Activated CD4-positive, alpha-beta T cell treated with anti-CD3 and anti-CD28 coated beads, Interleukin-2, Interleukin-4, amounts not matched to agents 100 ng/mL and 50 ng/mL, durations not matched to agents 16 hours and 8 hours (primary cell): ENCODE data around the gene PIEZO2.

Experiments
- DNase-seq: peaks from one replicate; pipeline ENCODE4 v3.0.0-alpha.2; 2020; ENCODE audit warnings: low spot score

PIEZO2 gene

DNA sequence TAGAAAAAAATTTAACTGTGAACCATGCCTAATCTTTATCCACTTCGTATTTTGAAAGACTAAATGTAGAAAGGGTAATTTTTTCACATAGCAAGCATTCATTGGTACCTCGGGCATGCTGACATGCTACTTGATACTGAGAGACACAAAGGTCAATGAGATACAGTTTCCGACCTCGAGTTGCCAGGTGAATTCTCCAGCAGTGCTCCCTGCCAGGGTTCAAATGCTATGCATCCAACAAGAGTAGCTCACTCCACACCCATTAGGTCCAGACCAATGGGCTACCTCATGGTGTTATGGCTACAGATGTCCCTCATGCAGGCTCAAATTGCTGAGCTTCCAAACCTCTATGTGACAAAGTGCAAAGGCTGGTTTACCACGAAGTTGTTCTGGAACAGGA is 305.8 kb downstream of the PIEZO2 start:
- DNase-seq, result no peak

DNA sequence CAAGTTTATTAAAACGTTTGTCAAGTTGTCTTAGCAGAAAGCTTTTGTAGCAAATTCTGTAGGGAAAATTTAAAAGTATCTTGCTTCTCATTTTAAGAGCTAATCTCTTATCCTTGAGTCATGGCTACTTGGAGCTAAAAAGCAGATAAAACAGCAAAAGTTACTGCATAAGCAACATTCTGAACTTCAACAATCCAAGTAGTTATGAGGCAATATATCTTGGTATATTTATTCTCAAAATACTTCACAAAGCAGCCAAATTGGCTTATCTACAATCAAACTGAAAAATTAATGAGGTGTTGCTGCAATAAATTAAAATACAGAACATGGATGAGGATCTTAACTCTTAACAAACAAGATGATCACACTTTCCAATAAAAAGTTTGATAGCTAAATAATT is 306.5 kb downstream of the PIEZO2 start:
- DNase-seq, result no peak

DNA sequence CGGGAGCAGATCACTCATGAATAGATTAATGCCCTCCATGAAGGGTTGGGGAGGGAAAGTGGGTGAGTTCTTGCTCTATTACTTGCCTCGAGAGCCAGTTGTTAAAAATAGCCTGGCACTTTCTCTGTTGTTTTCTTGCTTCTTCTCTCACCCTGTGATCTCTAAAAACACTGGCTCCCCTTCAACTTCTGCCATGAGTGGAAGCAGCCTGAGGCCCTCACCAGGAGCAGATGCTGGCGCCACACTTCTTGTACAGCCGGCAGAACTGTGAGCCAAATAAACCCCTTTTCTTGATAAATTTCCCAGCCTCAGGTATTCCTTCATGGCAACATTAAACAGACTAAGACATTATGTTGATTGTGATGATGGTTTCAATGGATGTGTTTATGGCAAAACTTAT is 307.0 kb downstream of the PIEZO2 start:
- DNase-seq, result no peak

DNA sequence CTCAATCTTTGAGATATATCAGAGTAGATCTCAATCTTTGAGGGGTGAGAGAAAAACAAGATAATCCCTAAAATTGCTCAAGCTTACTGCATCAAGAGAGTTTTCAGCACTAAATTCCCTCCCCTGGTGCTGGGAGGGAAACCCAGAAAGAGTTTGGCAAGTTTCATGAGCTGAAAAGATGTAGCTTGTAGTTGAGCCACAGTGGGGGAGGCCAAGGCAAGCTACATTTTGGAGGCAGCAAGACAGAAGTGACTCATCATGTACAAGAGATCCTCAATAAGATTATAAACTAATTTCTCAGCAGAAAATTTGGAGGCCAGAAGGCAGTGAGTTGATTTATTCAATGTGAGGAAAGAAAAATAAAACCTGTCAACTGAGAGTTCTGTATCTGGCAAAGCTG is 308.2 kb downstream of the PIEZO2 start:
- DNase-seq, result no peak

DNA sequence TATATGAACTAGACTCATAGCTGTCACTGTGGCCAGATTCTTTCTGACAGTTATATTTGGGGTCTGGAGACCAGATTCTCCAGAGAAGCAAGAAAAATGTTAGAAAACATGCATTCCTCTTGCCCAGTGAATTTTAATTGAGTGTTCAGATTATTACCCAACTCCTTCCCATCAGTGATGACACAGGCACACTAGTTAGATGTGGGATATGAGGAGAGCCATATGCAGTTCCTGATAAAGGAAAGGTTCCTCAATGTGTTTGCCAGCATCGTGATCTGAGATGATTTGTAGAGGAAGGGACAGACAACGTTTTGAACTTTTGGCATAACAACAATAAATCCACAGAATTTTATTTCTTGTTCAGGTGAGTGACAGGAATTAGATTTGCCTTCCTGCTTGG is 308.6 kb downstream of the PIEZO2 start:
- DNase-seq, result no peak

DNA sequence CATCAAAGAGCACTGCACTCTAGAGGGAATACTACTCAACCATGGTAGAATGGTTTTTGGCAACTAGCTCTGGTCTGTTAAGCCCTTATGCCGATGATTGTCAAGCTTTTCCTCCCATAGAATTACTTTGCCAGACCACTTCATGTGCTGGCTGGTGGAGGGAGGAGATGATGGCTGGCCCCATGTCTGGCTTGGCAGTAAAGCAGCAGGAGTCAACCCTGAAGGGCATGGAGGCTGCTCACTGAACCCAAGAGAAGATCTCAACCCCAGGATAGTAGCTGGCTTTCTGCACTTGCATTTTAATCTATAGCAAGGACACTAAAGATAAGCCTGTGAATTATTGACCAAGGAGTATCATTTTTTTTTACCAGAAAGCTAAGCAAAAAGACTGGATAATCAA is 309.9 kb downstream of the PIEZO2 start:
- no peak for DNase-seq

DNA sequence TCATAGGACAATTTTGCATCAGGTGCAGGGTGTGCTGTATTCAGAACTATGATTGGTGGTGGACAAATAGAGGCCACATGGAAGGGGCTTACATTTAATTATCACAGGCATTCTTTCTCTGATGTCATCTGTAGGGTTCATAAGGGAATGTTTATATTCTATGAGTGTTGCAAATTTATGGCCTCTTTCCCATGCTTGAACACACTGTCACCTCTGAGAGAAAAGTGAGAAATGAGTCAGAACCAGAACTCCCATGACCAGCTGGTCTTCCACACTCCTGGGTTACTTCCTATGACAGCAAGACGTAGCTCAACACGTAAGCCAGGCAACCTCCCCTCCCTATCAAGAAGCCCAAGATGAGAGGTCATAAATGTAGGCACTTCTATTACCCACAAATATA is 310.8 kb downstream of the PIEZO2 start:
- DNase-seq, result no peak

DNA sequence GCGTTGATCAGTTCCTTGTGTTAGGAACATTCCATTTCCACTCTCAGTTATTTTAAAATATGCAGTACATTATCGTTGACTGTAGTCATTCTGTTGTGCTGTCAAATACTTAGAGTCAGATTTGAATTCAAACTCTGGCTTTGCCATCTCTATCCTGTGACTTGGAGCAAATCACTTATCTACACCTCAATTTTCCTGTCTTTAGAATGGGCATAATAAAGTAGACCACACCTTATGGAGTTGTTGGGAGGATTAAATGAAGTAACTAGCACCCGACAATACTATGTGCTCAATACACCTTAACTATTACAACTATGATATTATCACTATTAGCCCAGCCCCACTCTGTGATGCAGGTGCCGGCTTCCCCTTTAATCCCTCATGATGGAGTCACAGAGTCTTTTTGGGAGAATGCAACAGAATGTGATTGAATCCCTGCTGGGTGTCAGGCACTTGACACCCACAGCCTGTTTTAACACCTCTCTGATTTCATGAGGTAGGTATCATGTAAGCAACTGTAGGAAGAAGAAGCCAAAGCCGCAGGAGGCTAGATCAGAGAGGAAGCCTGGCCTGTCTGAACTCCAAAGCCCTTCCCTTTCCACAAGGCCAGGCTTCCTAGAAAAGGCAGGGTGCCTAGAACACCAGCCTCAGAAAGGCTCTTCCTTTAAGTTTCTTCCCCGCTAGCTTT is 315.1 kb downstream of the PIEZO2 start:
- DNase-seq, result no peak

DNA sequence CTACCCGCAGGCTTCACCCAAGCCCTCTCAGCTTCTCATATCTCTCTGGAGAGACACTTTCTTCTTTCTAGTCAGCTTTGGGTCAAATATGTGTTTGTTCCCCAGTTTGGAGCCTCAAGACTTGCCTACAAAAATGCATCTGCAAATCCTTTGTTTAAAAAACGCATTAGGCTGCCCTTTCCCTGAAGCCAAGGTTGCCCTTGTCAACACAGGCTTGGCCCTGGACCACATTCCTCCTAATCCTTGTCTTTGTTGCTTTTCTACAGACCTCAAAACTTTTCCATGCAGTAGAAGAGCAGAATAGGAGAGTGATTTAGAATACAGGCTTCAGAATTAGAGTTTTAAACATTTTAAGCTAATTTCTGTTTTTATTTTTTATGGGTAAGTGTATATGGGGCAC is 315.7 kb downstream of the PIEZO2 start:
- DNase-seq, result no peak

DNA sequence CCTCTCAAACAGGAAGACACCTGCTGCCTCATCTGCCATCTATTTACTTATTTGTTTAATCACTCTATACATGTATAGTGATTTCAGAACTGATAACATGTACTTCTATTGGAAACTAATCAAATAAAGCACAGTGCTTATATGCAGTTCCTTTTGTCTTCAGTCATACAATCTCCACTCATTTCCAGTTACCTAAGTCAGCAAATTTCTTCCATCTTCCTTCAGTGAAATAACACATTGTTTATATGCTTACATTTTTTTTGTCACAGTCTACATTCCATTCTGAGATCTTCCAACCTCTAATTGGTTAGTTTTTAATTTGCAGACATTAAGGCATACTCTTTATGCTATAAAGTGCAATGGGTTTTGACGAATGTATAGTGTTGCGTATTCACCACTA is 323.0 kb downstream of the PIEZO2 start:
- DNase-seq, result no peak

DNA sequence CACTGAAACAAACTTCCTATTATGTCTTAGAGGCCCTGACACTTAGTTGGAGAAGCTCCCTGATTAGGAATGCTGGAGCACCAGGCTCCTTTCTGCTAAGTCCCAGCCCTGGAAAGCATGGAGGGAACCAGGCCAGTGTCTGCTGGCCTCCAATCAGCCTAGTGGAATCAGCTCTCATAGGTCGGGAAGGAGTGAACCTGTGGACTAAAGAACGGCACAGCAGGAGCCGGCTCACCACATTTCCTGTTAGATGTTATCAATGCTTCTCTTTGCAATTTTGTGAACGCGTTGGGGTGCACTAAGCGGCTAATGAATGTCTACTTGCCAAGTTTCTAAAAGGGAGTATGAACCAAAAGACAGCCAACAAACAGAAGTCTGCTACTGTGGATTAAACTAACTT is 326.9 kb downstream of the PIEZO2 start:
- DNase-seq, result peak; percentile 7

DNA sequence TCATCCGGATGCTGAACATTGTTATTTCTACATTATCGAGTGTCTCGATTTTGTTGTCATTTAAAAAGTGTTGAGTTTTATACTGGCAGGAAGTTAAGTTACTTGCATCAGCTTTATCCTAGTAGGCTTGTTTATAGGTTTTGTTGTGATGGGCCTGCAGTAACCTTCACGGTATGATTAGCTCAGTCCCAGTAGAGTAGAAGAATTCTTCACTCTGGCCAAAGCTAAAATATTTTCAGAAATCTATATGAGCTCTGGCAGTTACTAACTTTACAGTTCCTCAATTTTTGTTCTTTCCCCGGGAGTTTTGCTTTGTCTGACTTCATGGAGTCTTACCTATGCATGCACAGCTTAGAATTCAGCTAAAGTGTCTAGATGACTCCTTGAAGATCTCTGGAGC is 328.7 kb downstream of the PIEZO2 start:
- DNase-seq, result no peak

DNA sequence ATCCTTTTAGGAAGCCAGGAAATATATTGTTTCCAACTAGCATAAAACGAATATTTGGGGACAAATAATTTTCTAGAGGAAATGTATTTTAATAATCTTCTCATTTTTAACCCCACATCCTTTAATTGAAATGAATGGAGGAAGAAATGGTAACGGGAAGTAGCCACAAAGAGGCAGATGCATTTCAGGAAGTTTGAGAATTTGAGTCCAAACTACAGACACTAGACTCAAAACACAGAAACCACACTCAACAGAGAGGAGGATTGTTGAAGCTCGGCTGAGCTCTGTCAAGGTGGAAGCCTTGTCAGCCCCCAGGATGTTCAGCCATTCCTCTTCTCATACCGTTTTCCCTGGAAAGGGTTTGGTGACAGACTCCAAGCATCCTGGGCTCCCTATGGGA is 335.0 kb downstream of the PIEZO2 start:
- no peak for DNase-seq

DNA sequence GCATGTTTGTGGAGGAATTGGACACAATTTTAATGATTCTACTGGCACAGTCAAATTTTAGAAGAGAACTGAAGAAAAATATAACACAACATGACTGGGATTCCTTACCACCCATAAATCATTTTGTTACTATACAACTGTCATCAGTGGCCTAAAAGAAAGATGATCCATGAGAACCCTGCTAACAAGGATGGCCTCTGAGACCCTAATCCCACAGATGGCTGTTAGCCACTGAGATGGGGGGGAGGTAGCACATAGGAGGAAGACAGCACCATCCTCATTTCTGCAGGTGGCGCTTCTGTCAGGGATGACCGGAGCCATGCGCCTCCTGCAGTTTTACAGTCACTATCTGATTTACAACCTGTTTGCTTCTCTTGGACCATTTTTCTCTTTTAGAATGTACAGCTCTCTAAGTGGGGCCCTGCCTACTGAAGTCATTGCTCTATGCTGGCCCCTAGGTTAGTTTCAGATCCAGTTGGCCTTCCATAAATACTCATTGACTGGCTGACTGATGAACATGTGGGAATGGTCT is 343.7 kb downstream of the PIEZO2 start:
- DNase-seq, result no peak

DNA sequence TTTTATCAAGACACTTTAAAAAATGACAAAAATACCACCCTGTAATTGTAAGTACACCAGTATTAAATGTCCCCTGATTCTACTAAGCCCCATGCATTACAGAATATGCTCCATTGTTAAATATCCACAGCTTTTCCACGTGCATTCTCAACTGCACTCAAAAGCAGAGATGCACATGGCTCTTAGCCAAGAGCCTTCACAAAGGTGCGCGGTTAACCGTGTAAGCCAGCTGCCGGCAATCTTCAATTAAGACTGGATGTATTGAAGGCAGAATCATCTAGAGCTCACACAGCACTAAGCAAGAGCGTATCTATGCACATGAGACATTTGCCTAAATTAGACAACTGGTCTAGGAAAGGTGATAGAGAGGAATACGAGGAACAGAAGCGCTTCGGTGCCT is 345.2 kb downstream of the PIEZO2 start:
- DNase-seq, result no peak

DNA sequence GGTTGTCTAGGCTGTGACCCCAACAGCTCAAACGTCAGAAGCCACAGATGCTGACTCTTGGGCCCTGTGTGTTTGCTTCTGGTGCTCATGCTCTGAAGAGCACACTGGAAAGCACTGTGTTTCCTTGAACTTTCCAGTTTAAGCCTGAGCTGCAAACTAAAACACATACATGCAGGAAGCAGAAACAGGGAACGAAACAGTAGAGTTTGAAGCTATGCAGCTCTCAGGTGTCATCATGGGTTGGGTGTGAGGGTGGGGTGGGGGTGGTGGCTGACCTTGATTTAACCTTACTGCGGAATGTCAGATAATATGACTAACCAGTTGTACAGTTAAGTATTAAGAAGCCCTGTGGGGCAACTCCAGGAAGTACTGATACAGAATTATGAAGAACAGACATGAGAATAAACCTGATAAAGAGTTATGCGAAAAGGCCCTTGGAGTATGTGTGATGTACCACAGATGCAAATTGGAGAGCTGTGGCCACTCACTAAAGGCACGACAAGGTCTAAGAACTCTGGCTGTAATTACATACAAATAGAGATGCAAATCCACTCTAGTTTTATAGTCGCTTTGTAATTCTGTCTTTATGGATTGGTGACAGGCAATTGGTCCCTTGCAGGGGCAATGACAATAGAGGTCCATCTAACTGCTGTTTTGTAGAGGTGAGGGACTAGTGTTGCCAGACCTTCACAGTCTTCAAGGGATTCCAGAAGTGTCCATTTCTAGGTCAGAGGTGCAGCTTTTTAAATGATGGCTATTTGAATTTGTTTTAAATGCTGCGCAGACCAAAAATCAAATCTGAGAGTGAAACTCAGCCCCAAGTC is 350.4 kb downstream of the PIEZO2 start:
- DNase-seq, result no peak

DNA sequence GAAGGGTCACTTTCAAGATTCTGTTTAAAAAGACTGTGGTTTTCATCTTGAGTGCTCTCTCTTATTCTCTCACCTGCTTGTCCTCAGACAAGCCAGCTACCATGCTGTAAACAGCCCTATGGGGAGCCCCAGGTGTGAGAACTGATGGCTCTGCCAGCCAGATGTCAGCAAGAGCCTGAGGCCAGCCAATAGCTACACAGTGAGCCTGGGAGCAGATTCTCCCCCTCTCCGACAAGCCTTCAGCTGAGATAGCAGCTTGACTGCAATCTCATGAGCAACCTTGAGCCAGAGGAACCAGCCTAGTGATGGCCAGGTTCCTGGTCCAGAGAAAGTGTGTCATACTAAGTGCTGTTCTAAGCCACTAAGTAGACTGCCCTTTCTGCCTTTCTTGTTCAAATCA is 351.5 kb downstream of the PIEZO2 start:
- no peak for DNase-seq

DNA sequence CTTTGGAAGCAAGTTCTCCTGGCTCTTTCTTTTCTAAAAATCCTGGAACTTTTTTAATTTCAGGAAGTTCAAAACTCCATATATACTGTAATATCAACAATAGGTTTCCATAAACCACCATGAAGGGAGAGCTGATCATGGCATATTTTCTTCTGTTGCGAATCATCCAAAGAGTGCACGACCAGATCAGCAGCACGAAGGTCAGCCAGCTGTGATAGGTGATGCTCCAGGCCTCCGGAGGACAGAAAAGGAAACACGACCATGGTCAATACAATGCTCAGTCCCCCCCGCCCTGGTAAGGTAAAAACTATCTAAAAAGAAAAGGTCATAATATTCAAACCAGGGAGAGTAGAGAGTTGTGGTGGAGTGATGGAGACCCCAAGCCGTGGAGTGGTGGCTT is 354.6 kb downstream of the PIEZO2 start:
- DNase-seq, result no peak

DNA sequence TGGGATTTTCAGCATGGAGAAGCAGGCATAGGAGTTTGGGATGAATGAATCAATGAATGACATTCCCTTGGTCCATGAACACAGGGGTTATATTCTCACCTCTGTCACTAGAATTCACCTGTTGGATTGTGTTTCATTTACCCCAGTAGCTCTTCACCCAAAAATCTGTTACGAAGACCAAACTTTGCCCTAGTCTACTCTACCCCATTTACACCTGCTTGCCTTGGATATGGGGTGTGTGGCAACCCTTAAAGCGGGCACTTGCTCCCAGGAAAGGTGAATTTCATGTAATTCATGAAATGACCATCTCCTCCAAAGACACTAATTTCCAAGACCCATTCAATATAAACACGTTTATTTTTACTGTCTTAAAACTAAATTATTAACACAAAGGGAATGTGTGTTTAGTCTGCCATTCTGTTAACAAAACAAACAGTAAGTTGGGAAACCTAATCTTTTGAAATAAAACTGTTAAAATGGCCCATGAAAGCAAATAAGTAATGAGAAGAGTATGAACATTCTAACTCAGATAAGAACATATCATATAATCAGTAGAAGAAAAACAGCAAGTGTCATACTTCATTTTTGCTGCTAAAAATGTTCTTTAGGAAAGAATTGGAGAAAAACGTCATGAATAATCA is 355.5 kb downstream of the PIEZO2 start:
- DNase-seq, result no peak

DNA sequence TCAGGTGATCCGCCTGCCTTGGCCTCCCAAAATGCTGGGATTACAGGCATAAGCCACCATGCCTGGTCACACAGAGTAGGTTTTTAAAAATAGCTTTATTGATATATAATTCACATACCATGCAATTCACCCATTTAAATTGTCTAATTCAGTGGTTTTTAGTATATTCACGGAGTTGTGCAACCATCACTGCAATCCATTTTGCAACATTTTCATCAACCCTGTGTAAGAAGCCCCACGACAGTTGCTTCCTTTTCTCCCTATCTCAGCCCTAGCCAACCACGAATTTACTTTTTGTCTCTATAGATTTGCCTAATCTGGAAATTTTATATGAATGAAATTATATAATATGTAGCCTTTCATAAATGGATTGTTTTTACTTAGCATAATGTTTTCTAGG is 357.2 kb downstream of the PIEZO2 start:
- DNase-seq, result no peak

DNA sequence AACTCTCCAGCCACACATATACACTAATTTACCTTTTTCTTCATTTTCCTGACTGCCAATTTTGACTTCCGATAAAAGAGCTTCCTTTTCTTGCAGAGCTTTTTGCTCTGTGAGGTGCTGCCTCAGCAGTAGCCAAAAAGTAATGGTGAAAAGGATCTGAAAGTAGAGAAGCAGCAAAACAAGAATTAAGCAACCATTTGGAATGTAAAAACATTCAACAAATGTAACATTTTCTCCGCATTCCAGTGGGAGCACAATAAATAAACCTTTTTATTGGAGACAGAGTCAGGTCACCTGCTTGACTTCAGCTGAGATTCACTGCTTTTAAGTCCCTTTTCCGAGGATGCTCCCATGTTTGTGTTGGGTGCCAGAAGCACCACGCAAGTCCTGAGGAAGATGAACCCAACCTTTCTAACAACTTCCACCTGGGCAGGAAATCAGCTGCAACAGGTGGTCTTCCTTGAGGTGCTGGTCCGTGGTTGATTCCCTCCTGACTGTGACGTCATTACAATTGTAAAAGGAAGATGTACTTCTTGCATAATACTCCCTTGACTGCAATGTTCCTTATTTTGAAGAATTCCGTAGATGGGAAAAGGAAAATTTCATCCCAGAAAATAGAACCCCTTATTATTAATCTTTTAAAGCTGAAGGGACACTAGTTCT is 358.1 kb downstream of the PIEZO2 start:
- DNase-seq, result no peak

DNA sequence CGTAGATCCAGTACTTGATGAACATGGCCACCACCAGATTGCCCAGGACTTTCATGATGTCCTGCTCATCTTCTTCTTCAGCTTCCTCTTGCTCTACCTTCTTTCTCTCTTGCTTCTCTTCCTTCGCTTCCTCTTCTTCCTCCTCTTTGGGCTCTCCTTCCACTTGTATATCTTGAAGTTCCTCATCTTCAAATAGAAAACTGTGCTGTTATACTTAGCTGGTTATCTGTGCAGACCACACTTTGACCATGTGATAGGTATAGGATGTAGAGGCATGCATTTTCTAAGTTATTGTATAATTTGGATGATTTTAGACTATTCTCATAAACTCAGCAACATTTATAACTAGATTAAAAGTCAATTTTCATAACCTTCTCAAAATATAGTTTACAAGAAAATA is 360.2 kb downstream of the PIEZO2 start:
- DNase-seq, result no peak
